Trophoblast cell (in vitro differentiated cells and primary cell): Measurements from ENCODE around the gene SRC.

Source experiments
- DNase-seq, 2 donors: peaks; one replicate each; pipeline ENCODE4 v3.0.0-alpha.2; 2016
- H2AFZ ChIP-seq: 2 replicates; pipeline ENCODE4 v1.6.1; 2013; ENCODE audit warnings: low read length, moderate library complexity, mild to moderate bottlenecking; ENCODE audit not compliant: insufficient read depth, poor library complexity
- H2AK5ac ChIP-seq: 2 replicates; pipeline ENCODE4 v1.6.1; 2013; ENCODE audit warnings: mild to moderate bottlenecking, low read length
- H2BK120ac ChIP-seq: 2 replicates; pipeline ENCODE4 v1.6.1; 2013; ENCODE audit warnings: low read length, mild to moderate bottlenecking, moderate library complexity; ENCODE audit not compliant: insufficient read depth, poor library complexity
- H2BK12ac ChIP-seq: 2 replicates; pipeline ENCODE4 v1.6.1; 2013; ENCODE audit warnings: mild to moderate bottlenecking, low read length, moderate library complexity
- H2BK5ac ChIP-seq: 2 replicates; pipeline ENCODE4 v1.6.1; 2013; ENCODE audit warnings: low read length, low read depth, moderate library complexity, mild to moderate bottlenecking; ENCODE audit not compliant: poor library complexity
- H3K14ac ChIP-seq: 2 replicates; pipeline ENCODE4 v1.6.1; 2013; ENCODE audit warnings: mild to moderate bottlenecking, low read length
- H3K18ac ChIP-seq: 2 replicates; pipeline ENCODE4 v1.6.1; 2013; ENCODE audit warnings: mild to moderate bottlenecking, low read length
- H3K23ac ChIP-seq: 2 replicates; pipeline ENCODE4 v1.6.1; 2013; ENCODE audit warnings: low read length
- H3K27ac ChIP-seq: 2 replicates; pipeline ENCODE4 v1.5.1; 2013; ENCODE audit warnings: low read depth, mild to moderate bottlenecking, inconsistent platforms, low read length, moderate library complexity
- H3K27me3 ChIP-seq: 2 replicates; pipeline ENCODE4 v1.6.1; 2013; ENCODE audit warnings: inconsistent platforms, mild to moderate bottlenecking, low read length, moderate library complexity; ENCODE audit not compliant: insufficient read depth
- H3K36me3 ChIP-seq, 2 experiments: 1 replicate in 1 of 2; 2 replicates in 1 of 2; pipeline ENCODE4 v1.6.1; 2013; ENCODE audit warnings: low read length in 2 of 2, mild to moderate bottlenecking in 2 of 2, moderate library complexity in 1 of 2; ENCODE audit not compliant: insufficient read depth in 2 of 2, control insufficient read depth in 1 of 2
- H3K4ac ChIP-seq: 2 replicates; pipeline ENCODE4 v1.6.1; 2013; ENCODE audit warnings: low read depth, mild to moderate bottlenecking, low read length, moderate library complexity
- H3K4me1 ChIP-seq, 2 experiments: 1 replicate in 1 of 2; 2 replicates in 1 of 2; pipeline ENCODE4 v1.6.1; 2013; ENCODE audit warnings: low read length in 2 of 2, mild to moderate bottlenecking in 2 of 2, moderate library complexity in 1 of 2; ENCODE audit not compliant: insufficient read depth in 2 of 2, control insufficient read depth in 1 of 2
- H3K4me2 ChIP-seq: 2 replicates; pipeline ENCODE4 v1.6.1; 2013; ENCODE audit warnings: inconsistent platforms, mild to moderate bottlenecking, low read length, moderate library complexity
- H3K4me3 ChIP-seq: 2 replicates; pipeline ENCODE4 v1.5.1; 2013; ENCODE audit warnings: mild to moderate bottlenecking, low read depth, low read length, inconsistent platforms
- H3K79me1 ChIP-seq: one replicate; pipeline ENCODE4 v1.6.1; 2013; ENCODE audit warnings: low read length
- H3K79me2 ChIP-seq: 2 replicates; pipeline ENCODE4 v1.6.1; 2013; ENCODE audit warnings: low read length, mild to moderate bottlenecking; ENCODE audit not compliant: control insufficient read depth, insufficient read depth, poor library complexity
- H3K9ac ChIP-seq: 2 replicates; pipeline ENCODE4 v1.6.1; 2013; ENCODE audit warnings: mild to moderate bottlenecking, low read length
- H3K9me3 ChIP-seq: 2 replicates; pipeline ENCODE4 v1.6.1; 2013; ENCODE audit warnings: low read depth, mild to moderate bottlenecking, control low read depth, inconsistent platforms, low read length; ENCODE audit not compliant: insufficient read depth
- H4K12ac ChIP-seq: 2 replicates; pipeline ENCODE4 v1.6.1; 2013; ENCODE audit warnings: low read depth, mild to moderate bottlenecking, low read length, moderate library complexity
- H4K8ac ChIP-seq: 2 replicates; pipeline ENCODE4 v1.6.1; 2013; ENCODE audit warnings: low read depth, mild to moderate bottlenecking, low read length, moderate library complexity
- H4K91ac ChIP-seq: one replicate; pipeline ENCODE4 v1.6.1; 2013; ENCODE audit warnings: low read depth, mild to moderate bottlenecking, low read length, moderate library complexity
- WGBS: extraction: QIAGEN DNeasy Blood & Tissue Kit; methylation state at CpG from one replicate; pipeline ENCODE4 v1.1.7; 2013; ENCODE audit warnings: missing lambda C conversion rate; ENCODE audit not compliant: insufficient read length, insufficient coverage; ENCODE audit errors: extremely low coverage; 5-methylcytosine and 5-hydroxymethylcytosine counted together

Gene SRC

GRCh38 chr20:37445041-37445440 lies 99.1 kb downstream of the SRC start:
- Histone ChIP-seq H3K36me3 (no peaks in the 10 kb centered on the region), H4K91ac (no peak overlapping the region), H3K4me2 (no peak overlapping the region), H3K9ac (no peak overlapping the region), H3K9me3 (peaks cover 5% of the 10 kb centered on the region), H4K12ac (no peak overlapping the region), H3K4ac (no peak overlapping the region), H3K4me3 (no peak overlapping the region), H3K23ac (no peak overlapping the region), H3K14ac (no peak overlapping the region), H3K27ac (no peak overlapping the region), H3K79me1 (no peaks in the 10 kb centered on the region), H2AK5ac (no peak overlapping the region), H3K18ac (no peak overlapping the region), H2AFZ (no peak overlapping the region), H4K8ac (no peak overlapping the region), H2BK120ac (no peak overlapping the region), H3K4me1 (no peaks in the 10 kb centered on the region), H3K27me3 (no peaks in the 10 kb centered on the region), H2BK12ac (no peak overlapping the region), H2BK5ac (no peak overlapping the region), H3K79me2 (no peaks in the 10 kb centered on the region)
- DNase-seq = no peak
- no CpG with 5 or more reads among the region's 6 CpGs for WGBS

GRCh38 chr20:37446286-37447032 lies 100.5 kb downstream of the SRC start:
- no peak for DNase-seq
- Histone ChIP-seq H3K36me3 (no peaks in the 10 kb centered on the region), H3K23ac (no peak overlapping the region), H2BK120ac (no peak overlapping the region), H3K79me2 (no peaks in the 10 kb centered on the region), H3K79me1 (no peaks in the 10 kb centered on the region), H3K4me1 (no peaks in the 10 kb centered on the region), H2AFZ (no peak overlapping the region), H3K18ac (no peak overlapping the region), H3K9me3 (peaks cover 5% of the 10 kb centered on the region), H3K4me3 (no peak overlapping the region), H2BK5ac (no peak overlapping the region), H3K27ac (no peak overlapping the region), H4K12ac (no peak overlapping the region), H4K8ac (no peak overlapping the region), H3K4ac (no peak overlapping the region), H2BK12ac (no peak overlapping the region), H2AK5ac (no peak overlapping the region), H3K9ac (no peak overlapping the region), H3K14ac (no peak overlapping the region), H3K27me3 (no peaks in the 10 kb centered on the region), H3K4me2 (no peak overlapping the region), H4K91ac (no peak overlapping the region)
- 97% methylated on average over 2 of the region's 5 CpGs for WGBS

- no peaks in the 10 kb centered on the region for H3K4me1 ChIP-seq
- no peak overlapping the region for H3K27ac ChIP-seq
- H3K4me2 ChIP-seq = no peak overlapping the region
- H4K12ac ChIP-seq = no peak overlapping the region
- no peak overlapping the region for H2AFZ ChIP-seq
- no peaks in the 10 kb centered on the region for H3K36me3 ChIP-seq
- H2AK5ac ChIP-seq = no peak overlapping the region
- H2BK5ac ChIP-seq = no peak overlapping the region
- H3K23ac ChIP-seq = no peak overlapping the region
- H3K18ac ChIP-seq = no peak overlapping the region
- H3K79me2 ChIP-seq = no peaks in the 10 kb centered on the region
- no peak overlapping the region for H3K4me3 ChIP-seq
- H2BK12ac ChIP-seq = no peak overlapping the region
- H3K14ac ChIP-seq = no peak overlapping the region
- H3K9me3 ChIP-seq = peaks cover 9% of the 10 kb centered on the region
- no peak overlapping the region for H4K91ac ChIP-seq
- WGBS = no CpG with 5 or more reads among the region's 3 CpGs
- H2BK120ac ChIP-seq = no peak overlapping the region
- no peak overlapping the region for H4K8ac ChIP-seq
- H3K27me3 ChIP-seq = no peaks in the 10 kb centered on the region
- H3K79me1 ChIP-seq = no peaks in the 10 kb centered on the region
- no peak overlapping the region for H3K9ac ChIP-seq
- no peak for DNase-seq
- no peak overlapping the region for H3K4ac ChIP-seq
Measured at GRCh38 chr20:37447688-37448087, 101.7 kb downstream of the SRC start.

- WGBS = no CpG with 5 or more reads among the region's 12 CpGs
Measured at GRCh38 chr20:37449276-37449675, 103.3 kb downstream of the SRC start.

More at GRCh38 chr20:37449276-37449675, 103.3 kb downstream of the SRC start:
- Histone ChIP-seq H3K23ac (no peak overlapping the region), H3K9me3 (peaks cover 7% of the 10 kb centered on the region), H4K12ac (no peak overlapping the region), H2AFZ (no peak overlapping the region), H3K4me2 (no peak overlapping the region), H2BK5ac (no peak overlapping the region), H3K79me2 (no peaks in the 10 kb centered on the region), H3K4me1 (no peaks in the 10 kb centered on the region), H3K4me3 (no peak overlapping the region), H4K8ac (no peak overlapping the region), H3K27me3 (no peaks in the 10 kb centered on the region), H3K14ac (no peak overlapping the region), H3K4ac (no peak overlapping the region), H3K36me3 (no peaks in the 10 kb centered on the region), H3K27ac (no peak overlapping the region), H3K18ac (no peak overlapping the region), H2BK120ac (no peak overlapping the region), H2AK5ac (no peak overlapping the region), H3K9ac (no peak overlapping the region), H2BK12ac (no peak overlapping the region), H4K91ac (no peak overlapping the region), H3K79me1 (no peaks in the 10 kb centered on the region)
- no peak for DNase-seq
